C4-2B (cell line): Measurements from ENCODE around the gene CSMD2.

Experiments
- CTCF ChIP-seq: fragments of 450-650 bp; conservative IDR thresholded peaks from 2 replicates; pipeline ENCODE4 v1.5.1; 2017; ENCODE audit warnings: mild to moderate bottlenecking
- ZFX ChIP-seq: fragments of 450-650 bp; IDR thresholded peaks from 2 replicates; pipeline ENCODE4 v1.6.1; 2017

- TF ChIP-seq CTCF (no peak), ZFX (no peak)
Observed at GRCh38 chr1:33698361-33699035, 466.5 kb downstream of the CSMD2 start.
